ENCODE results near the gene BDKRB2. TPM values are rescaled to one million over a fixed set of nuclear protein-coding genes. Genes with fewer than 3 reads are reported as not detected.

BDKRB2 gene
- 182 and 212 TPM in 2 replicates for polyA plus RNA-seq (2011; rRNA removed)
- polyA minus RNA-seq (2011; rRNA and poly(A)+ RNA removed) = 383 and 523 TPM in 2 replicates

DNA sequence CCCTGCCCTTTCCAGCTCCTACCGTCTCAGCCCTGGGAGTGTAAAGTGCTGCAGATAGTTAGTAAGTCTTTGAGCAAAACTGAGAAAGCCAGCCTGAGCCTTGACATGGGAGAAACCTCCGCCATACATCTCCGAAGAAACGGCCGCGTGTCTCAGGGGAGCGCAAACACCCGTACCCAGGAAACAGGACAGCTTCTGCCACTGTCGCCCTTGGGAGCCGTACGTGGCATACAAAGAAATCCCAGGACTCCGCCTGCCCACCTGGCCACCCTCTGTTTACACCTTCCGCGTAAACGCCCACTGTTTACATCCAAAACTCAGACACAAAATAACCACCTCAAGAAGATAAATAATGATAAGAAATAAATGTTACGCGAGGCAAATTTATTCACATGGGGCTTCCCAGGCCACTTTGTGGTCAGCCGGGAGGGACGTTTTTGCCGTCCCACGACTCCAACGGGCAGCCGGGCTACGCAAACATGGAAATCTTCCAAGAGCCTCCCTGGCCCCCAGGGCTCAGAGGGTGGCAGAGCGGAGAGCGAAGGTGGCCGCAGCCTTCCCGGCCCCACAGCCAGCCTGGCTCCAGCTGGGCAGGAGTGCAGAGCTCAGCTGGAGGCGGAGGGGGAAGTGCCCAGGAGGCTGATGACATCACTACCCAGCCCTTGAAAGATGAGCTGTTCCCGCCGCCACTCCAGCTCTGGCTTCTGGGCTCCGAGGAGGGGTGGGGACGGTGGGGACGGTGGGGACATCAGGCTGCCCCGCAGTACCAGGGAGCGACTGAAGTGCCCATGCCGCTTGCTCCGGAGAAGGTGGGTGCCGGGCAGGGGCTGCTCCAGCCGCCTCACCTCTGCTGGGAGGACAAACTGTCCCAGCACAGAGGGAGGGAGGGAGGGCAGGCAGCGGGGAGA lies at the start of gene BDKRB2:
Gene BDKRB2 (plus strand): TSS at position 689 of the 908 bp plus-strand sequence. CDS start 32,269 bp downstream, outside the sequence.
- peak; percentile 78 for DNase-seq (ENCODE audit: low read depth, low spot score)
- peak within 1 kb of the TSS; percentile 76 for H3K4me3 ChIP-seq (ENCODE audit: low read depth, low read length)
- POLR2A ChIA-PET = interaction anchor here (0.6 to 2.8 kb wide), 16 partner anchors 15 to 108 kb away, joined by 3 to 26 read pairs (median 7); partner anchors contain the start of gene BDKRB1
- H3K27ac ChIP-seq (ENCODE audit: low read depth, low read length) = peak within 1 kb of the TSS; percentile 83
- no peaks in the 10 kb centered on the region; the same call in 1 of the 2 replicates for H3K9me3 ChIP-seq (ENCODE audit: control insufficient read depth, insufficient read depth, low read length)
- CTCF ChIA-PET = interaction anchor here (1.1 to 6.1 kb wide), 5 partner anchors 14 to 106 kb away, joined by 3 to 42 read pairs (median 5); no protein-coding TSS in a partner anchor
- TF ChIP-seq, protein P1, sequence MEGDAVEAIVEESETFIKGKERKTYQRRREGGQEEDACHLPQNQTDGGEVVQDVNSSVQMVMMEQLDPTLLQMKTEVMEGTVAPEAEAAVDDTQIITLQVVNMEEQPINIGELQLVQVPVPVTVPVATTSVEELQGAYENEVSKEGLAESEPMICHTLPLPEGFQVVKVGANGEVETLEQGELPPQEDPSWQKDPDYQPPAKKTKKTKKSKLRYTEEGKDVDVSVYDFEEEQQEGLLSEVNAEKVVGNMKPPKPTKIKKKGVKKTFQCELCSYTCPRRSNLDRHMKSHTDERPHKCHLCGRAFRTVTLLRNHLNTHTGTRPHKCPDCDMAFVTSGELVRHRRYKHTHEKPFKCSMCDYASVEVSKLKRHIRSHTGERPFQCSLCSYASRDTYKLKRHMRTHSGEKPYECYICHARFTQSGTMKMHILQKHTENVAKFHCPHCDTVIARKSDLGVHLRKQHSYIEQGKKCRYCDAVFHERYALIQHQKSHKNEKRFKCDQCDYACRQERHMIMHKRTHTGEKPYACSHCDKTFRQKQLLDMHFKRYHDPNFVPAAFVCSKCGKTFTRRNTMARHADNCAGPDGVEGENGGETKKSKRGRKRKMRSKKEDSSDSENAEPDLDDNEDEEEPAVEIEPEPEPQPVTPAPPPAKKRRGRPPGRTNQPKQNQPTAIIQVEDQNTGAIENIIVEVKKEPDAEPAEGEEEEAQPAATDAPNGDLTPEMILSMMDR (IDR thresholded peaks at IDR 0.05; ENCODE audit: low read depth, low read length) = no peak
- no peaks in the 10 kb centered on the region for H3K27me3 ChIP-seq (ENCODE audit: control insufficient read depth, insufficient read depth, low read length)

DNA sequence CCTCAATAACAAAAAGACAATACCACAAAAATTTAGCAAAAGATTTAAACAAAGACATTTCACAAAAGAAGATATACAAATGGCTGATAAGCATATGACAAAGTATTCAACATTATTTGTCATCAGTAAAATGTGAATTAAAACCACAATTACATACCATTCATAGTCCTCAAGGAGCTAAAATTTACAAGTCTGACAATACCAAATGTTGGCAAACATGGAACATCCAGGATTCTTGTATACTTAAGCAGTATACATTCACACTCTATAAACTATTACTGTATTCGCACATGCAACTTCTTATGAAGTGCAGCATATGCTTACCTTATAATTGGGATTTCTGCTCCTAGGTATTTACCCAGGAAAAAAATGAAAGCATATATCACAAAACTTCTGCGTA lies 49.7 kb upstream of the BDKRB2 start:
- no peak overlapping the region for H3K27ac ChIP-seq (ENCODE audit: low read depth, low read length)

DNA sequence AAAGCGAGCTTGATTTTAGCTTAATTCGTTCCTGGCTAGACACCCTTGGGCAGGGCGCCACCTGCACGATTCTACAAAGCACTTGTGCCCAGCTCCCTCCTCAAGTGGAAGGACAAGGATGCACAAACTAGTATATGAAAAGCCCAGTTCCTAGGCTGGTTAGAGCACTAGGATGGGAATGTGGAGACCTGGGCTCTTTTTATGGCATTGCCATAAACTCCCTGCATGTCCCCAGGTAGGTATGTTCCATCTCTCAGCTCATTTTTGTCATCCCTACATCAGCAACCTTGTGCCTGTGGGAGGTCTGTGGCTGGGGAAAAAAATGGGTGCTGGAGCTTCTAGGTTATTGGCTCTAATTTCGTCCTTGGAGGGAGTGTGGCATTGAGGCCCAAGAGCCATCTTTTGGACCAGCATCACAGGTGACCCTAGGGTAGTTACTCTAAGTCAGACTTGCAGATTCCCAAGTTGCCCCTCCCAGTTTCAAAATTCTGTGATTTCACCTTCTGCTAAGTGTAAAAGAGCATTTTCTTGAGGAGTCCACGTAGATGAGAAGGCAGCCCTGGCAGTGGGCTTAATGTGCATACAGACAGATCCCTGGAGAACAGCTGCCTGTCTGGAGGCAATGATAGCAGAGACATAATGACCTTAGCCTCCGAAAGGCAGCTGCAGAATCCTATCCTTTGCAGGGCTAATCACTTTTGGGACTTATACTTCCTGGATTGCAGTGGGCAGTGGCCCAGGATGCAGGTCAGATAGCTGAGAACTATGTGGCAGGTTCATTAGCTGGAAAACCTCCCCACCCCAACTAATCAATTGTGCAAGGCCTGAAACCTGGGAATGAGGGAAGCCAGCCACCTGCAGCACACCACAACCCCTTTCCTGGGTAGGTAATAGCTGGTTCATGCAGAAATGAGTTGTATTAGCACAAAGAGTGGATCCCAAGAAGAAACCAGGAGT lies 47.6 kb upstream of the BDKRB2 start:
- H3K4me3 ChIP-seq (ENCODE audit: low read depth, low read length) = no peak overlapping the region
- POLR2A ChIA-PET = no interaction called here
- TF ChIP-seq, protein P1 (IDR thresholded peaks at IDR 0.05; ENCODE audit: low read depth, low read length) = no peak
- no peaks in the 10 kb centered on the region for H3K9me3 ChIP-seq (ENCODE audit: control insufficient read depth, insufficient read depth, low read length)
- CTCF ChIA-PET = no interaction called here
- H3K27ac ChIP-seq (ENCODE audit: low read depth, low read length) = no peak overlapping the region
- no peak for DNase-seq (ENCODE audit: low read depth, low spot score)
- no peaks in the 10 kb centered on the region for H3K27me3 ChIP-seq (ENCODE audit: control insufficient read depth, insufficient read depth, low read length)

More for the DNA sequence above, 49.7 kb upstream of the BDKRB2 start:
- no peak for DNase-seq (ENCODE audit: low read depth, low spot score)
- Histone ChIP-seq H3K4me3 (ENCODE audit: low read depth, low read length) (no peak overlapping the region), H3K9me3 (ENCODE audit: control insufficient read depth, insufficient read depth, low read length) (no peaks in the 10 kb centered on the region), H3K27me3 (ENCODE audit: control insufficient read depth, insufficient read depth, low read length) (no peaks in the 10 kb centered on the region)
- POLR2A ChIA-PET = no interaction called here
- TF ChIP-seq, protein P1 (IDR thresholded peaks at IDR 0.05; ENCODE audit: low read depth, low read length) = no peak
- CTCF ChIA-PET = no interaction called here

DNA sequence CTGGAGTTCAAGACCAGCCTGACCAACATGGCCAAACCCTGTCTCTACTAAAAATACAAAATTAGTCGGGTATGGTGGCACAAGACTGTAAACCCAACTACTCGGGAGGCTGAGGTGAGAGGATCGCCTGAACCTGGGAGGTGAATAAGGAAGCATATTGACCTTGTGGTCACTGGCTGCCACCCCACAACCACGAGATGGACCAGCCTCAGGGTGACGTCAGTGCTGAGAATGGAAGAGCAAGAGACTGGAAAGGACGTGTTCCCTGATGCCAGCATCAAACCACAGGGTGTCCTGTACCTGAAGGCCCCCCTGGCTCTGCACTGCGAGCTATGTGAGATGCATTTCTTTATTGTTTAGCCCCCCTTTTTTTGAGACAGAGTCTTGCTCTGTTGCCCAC lies 45.9 kb upstream of the BDKRB2 start:
- TF ChIP-seq, protein P1 (IDR thresholded peaks at IDR 0.05; ENCODE audit: low read depth, low read length) = no peak
- DNase-seq (ENCODE audit: low read depth, low spot score) = no peak
- Histone ChIP-seq H3K27me3 (ENCODE audit: control insufficient read depth, insufficient read depth, low read length) (no peaks in the 10 kb centered on the region), H3K27ac (ENCODE audit: low read depth, low read length) (no peak overlapping the region), H3K9me3 (ENCODE audit: control insufficient read depth, insufficient read depth, low read length) (no peaks in the 10 kb centered on the region), H3K4me3 (ENCODE audit: low read depth, low read length) (no peak overlapping the region)
- CTCF ChIA-PET = no interaction called here
- POLR2A ChIA-PET = no interaction called here

Data from AG04450 (cell line).